ENCODE data around the gene RGS11.

DNA sequence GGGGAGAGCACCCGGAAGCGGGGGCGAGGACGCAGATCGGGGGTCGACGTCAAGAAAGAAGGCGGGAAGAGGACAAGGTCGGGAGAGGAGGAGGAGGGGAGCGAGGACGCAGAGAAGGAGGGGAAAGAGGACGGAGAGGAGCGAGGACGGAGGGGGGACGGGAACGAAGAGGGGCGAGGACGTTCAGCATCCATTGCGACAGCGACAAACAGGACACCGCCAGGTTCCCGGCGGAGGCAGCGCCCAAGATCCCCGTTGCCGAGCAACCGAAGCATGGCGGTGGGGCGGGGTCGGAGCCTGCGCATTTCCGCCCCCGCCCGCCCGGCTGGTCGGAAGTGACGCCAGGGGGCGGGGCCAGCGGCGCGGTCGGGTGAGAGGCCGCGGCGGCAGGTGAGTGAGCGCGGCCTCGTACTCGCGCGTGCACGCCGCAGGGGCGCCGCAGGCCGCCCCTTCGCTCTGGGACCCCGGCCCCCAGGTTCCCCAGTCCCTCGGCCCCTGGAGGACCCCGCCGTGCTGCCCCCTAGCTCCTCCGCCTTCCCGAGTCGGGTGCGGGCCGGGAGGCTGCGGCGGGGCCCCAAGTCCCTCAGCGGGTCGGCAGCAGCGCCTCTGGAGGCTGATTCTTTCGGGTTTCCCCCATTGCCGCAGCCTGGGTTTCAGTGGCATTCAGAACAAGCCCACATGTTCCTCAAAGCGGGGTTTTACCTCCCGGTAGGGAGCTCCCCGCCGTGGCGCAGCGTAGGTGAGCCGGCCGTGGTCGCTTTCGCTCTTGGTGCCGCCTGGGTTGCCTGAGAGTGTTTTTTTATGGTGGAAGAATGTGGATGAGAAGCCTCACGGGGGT, 41.1 kb downstream of the RGS11 start, which contains the start of gene FAM234A:
- TF ChIP-seq POLR2AphosphoS5 (IDR thresholded peaks at IDR 0.05) = peak; percentile 93 to 95 (median 95)
- TF ChIP-seq POLR2A (IDR thresholded peaks at IDR 0.05) = peak; percentile 20 to 87 (median 84)
